MCF 10A (cell line): ENCODE data around the gene ID2. TPM values are rescaled to one million over a fixed set of nuclear protein-coding genes. Genes with fewer than 3 reads are reported as not detected.

Experiments used
- BruUV-seq: library from RNA; stranded (reverse); fragments of 400-500 nt; replicated peaks from 2 replicates; lab custom pipeline; 2021; lab: Mats Ljungman, UMichigan
- CTCF ChIA-PET: fragments of 300-600 bp; sonication (Branson Sonifier 250); formaldehyde crosslinking; extraction: SDS; loops from one replicate; lab custom pipeline; 2021; ENCODE audit warnings: antibody characterized with exemption, inconsistent platforms; lab: Yijun Ruan, JAX
- POLR2A ChIA-PET: fragments of 300-600, 350-650 bp; sonication (Branson Sonifier 250); formaldehyde crosslinking; extraction: SDS; loops from one replicate; lab custom pipeline; 2020; ENCODE audit warnings: antibody characterized with exemption, inconsistent platforms; lab: Yijun Ruan, JAX
- DNase-seq: peaks from one replicate; pipeline ENCODE4 v3.0.0-alpha.2; 2018; ENCODE audit not compliant: unreplicated experiment
- H3K27ac Mint-ChIP-seq: one replicate; pipeline ENCODE4 v1.8.0; 2022; ENCODE audit warnings: mild to moderate bottlenecking, low read depth, mixed read lengths; ENCODE audit not compliant: unreplicated experiment
- H3K27me3 Mint-ChIP-seq: one replicate; pipeline ENCODE4 v1.8.0; 2022; ENCODE audit warnings: mixed read lengths; ENCODE audit not compliant: insufficient read depth, unreplicated experiment
- H3K36me3 Mint-ChIP-seq: one replicate; pipeline ENCODE4 v1.8.0; 2022; ENCODE audit warnings: mild to moderate bottlenecking, moderate library complexity, mixed read lengths; ENCODE audit not compliant: insufficient read depth, unreplicated experiment
- H3K4me1 Mint-ChIP-seq: one replicate; pipeline ENCODE4 v1.8.0; 2022; ENCODE audit warnings: mixed read lengths; ENCODE audit not compliant: insufficient read depth, unreplicated experiment
- H3K4me3 Mint-ChIP-seq: one replicate; pipeline ENCODE4 v1.8.0; 2022; ENCODE audit warnings: mild to moderate bottlenecking, moderate library complexity, mixed read lengths; ENCODE audit not compliant: unreplicated experiment
- H3K9me3 Mint-ChIP-seq: one replicate; pipeline ENCODE4 v1.8.0; 2022; ENCODE audit warnings: mixed read lengths; ENCODE audit not compliant: unreplicated experiment
- intact Hi-C: fragments of 100-400 bp; cut with micrococcal nuclease; formaldehyde crosslinking; loops from 2 replicates; pipeline ENCODE4 v1.14.1; 2022
- total RNA-seq: library from RNA; stranded (reverse); gene quantifications from 2 replicates; pipeline ENCODE4 v1.2.3, GENCODE V29; 2022
- TF ChIP-seq, protein P1 (sequence below): fragments of 200-600 bp; IDR thresholded peaks from one replicate; pipeline ENCODE4 v1.8.0; 2022; ENCODE audit warnings: antibody characterized with exemption, mild to moderate bottlenecking; ENCODE audit not compliant: unreplicated experiment

Gene ID2
- total RNA-seq, 1 experiment from 2014 or later, result 2.0 TPM

DNA sequence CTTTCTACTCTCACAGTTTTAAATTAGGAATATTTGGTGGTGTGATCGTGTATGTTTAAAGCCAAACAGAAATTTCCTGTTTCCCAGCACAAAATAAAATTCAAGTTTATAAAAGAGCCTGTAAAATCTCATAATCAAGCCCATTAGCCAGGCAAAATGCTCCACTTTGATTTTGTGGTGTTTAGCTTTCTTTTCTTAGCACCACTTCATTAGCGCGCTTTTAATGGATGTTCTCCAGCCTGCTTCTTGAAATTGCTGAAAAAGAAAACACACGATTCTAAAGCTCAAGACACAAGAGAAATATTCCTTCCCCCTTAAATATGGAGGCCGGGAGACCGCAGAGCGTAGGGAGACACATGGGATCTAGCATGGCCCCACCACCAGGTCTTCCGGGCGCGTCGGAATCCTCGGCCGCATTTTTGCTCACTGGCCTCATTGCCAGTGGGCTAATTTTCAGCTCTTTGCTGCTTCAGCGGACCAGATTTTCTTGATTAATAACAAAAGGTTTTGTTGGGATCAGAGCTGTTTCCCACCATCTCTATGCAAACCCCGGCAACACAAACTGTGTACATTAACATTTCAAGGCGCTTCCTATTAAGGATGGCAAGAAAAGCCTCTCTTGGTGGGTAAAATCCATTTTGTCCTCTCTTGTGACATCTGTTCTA lies 40.4 kb upstream of the ID2 start:
- H3K4me1 Mint-ChIP-seq, result no peaks in the 10 kb centered on the region
- no TSS peak for BruUV-seq
- no peaks in the 10 kb centered on the region for H3K36me3 Mint-ChIP-seq
- H3K4me3 Mint-ChIP-seq, result no peak overlapping the region
- intact Hi-C loops, result no loop called here
- TF ChIP-seq, protein P1, sequence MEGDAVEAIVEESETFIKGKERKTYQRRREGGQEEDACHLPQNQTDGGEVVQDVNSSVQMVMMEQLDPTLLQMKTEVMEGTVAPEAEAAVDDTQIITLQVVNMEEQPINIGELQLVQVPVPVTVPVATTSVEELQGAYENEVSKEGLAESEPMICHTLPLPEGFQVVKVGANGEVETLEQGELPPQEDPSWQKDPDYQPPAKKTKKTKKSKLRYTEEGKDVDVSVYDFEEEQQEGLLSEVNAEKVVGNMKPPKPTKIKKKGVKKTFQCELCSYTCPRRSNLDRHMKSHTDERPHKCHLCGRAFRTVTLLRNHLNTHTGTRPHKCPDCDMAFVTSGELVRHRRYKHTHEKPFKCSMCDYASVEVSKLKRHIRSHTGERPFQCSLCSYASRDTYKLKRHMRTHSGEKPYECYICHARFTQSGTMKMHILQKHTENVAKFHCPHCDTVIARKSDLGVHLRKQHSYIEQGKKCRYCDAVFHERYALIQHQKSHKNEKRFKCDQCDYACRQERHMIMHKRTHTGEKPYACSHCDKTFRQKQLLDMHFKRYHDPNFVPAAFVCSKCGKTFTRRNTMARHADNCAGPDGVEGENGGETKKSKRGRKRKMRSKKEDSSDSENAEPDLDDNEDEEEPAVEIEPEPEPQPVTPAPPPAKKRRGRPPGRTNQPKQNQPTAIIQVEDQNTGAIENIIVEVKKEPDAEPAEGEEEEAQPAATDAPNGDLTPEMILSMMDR, result no peak
- DNase-seq, result no peak
- no peaks in the 10 kb centered on the region for H3K9me3 Mint-ChIP-seq
- POLR2A ChIA-PET, result no interaction called here
- H3K27me3 Mint-ChIP-seq, result peaks cover 10% of the 10 kb centered on the region
- no peak overlapping the region for H3K27ac Mint-ChIP-seq
- CTCF ChIA-PET, result no interaction called here

DNA sequence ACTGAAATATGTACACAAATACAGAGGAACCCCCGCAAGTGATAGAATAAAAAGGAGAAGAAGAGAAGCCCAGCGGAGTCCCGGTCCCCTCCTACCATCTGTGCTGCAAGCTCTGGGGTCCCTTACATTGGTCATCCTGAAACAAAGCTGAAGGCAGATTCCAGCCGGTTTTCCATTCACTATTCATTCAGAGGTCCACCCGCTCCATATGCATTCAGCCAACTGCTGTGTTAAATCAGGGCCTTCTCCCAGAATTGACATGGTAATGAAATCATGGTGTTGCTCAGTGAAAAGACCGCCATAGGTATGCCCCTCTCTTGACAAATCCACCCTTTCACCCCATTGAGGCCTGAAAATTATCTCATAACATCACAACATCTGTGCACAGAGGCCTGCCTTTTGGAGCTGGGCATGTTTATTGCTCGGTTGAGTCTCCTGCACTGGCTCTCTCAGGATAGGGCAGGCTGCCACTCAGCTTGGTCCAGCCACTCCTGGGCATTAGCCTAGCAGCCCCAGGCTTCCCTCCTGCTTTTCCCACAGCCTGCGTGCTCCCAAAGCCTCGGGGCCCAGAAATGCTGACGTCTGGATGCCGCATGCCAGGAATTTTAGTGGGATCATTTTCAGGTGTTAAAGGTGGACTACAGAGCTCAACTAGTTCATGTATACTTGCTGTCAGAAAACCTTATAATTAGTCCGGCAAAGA lies 39.3 kb upstream of the ID2 start:
- ChIA-PET POLR2A (interaction anchor here (0.6 kb wide), 2 partner anchors 29 to 489 kb away, joined by 3 read pairs; no protein-coding TSS in a partner anchor), CTCF (interaction anchor here (0.6 to 0.9 kb wide), 2 partner anchors 17 to 872 kb away, joined by 3 read pairs; no protein-coding TSS in a partner anchor)
- TF ChIP-seq, protein P1, result no peak
- no peaks in the 10 kb centered on the region for H3K27me3 Mint-ChIP-seq
- BruUV-seq, result no TSS peak
- H3K27ac Mint-ChIP-seq, result no peak overlapping the region
- no peak overlapping the region for H3K4me3 Mint-ChIP-seq
- H3K36me3 Mint-ChIP-seq, result no peaks in the 10 kb centered on the region
- intact Hi-C loops, result no loop called here
- H3K9me3 Mint-ChIP-seq, result no peaks in the 10 kb centered on the region
- no peak for DNase-seq
- no peaks in the 10 kb centered on the region for H3K4me1 Mint-ChIP-seq

GRCh38 chr2:8643250-8643995 lies 38.4 kb upstream of the ID2 start:
- TF ChIP-seq, protein P1, result no peak
- no peak overlapping the region for H3K27ac Mint-ChIP-seq
- intact Hi-C loops, result no loop called here
- no peak for DNase-seq
- ChIA-PET POLR2A (interaction anchor here (0.6 kb wide), 2 partner anchors 12 to 490 kb away, joined by 3 to 4 read pairs; no protein-coding TSS in a partner anchor), CTCF (interaction anchor here (0.6 to 0.9 kb wide), 2 partner anchors 18 to 873 kb away, joined by 3 read pairs; no protein-coding TSS in a partner anchor)
- no peaks in the 10 kb centered on the region for H3K36me3 Mint-ChIP-seq
- no peaks in the 10 kb centered on the region for H3K9me3 Mint-ChIP-seq
- H3K27me3 Mint-ChIP-seq, result no peaks in the 10 kb centered on the region
- H3K4me1 Mint-ChIP-seq, result no peaks in the 10 kb centered on the region
- BruUV-seq, result no TSS peak
- no peak overlapping the region for H3K4me3 Mint-ChIP-seq

- TF ChIP-seq, protein P1, result no peak
- H3K4me1 Mint-ChIP-seq, result no peaks in the 10 kb centered on the region
- H3K36me3 Mint-ChIP-seq, result no peaks in the 10 kb centered on the region
- no peak for DNase-seq
- no TSS peak for BruUV-seq
- CTCF ChIA-PET, result no interaction called here
- no peaks in the 10 kb centered on the region for H3K9me3 Mint-ChIP-seq
- H3K27me3 Mint-ChIP-seq, result no peaks in the 10 kb centered on the region
- POLR2A ChIA-PET, result interaction anchor here (0.6 kb wide), 1 partner anchor 11 kb away, joined by 4 read pairs; no protein-coding TSS in a partner anchor
- H3K4me3 Mint-ChIP-seq, result no peak overlapping the region
- H3K27ac Mint-ChIP-seq, result no peak overlapping the region
- intact Hi-C loops, result no loop called here
Measured at GRCh38 chr2:8643996-8644356, 37.9 kb upstream of the ID2 start.
